ENCODE results near the gene FBXW10.
"Not testable (repeated sequence)": the region's sequence is repeated elsewhere in the genome, so short reads cannot be mapped to it uniquely, and the experiment has no call there.

Gene FBXW10

DNA sequence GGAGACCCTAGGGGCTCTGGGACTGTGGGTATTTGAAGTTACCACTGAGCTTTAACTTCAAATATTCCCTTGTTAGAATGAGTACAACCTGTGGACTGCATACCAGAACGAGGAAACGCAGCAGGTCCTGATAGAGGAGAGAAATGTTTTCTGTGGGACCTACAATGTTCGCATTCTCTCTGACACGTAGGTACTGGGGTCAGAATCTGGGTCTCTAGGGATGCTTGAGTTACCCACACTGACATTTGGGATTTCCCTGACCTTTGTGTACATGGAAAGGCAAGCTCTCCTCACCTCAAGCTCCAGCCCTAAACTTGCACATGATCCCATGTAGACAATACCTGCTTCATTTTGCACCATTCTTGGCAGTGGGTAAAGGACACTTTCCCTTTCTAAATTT, 12.1 kb downstream of the FBXW10 start:
- not testable (repeated sequence) for DNase-seq

DNA sequence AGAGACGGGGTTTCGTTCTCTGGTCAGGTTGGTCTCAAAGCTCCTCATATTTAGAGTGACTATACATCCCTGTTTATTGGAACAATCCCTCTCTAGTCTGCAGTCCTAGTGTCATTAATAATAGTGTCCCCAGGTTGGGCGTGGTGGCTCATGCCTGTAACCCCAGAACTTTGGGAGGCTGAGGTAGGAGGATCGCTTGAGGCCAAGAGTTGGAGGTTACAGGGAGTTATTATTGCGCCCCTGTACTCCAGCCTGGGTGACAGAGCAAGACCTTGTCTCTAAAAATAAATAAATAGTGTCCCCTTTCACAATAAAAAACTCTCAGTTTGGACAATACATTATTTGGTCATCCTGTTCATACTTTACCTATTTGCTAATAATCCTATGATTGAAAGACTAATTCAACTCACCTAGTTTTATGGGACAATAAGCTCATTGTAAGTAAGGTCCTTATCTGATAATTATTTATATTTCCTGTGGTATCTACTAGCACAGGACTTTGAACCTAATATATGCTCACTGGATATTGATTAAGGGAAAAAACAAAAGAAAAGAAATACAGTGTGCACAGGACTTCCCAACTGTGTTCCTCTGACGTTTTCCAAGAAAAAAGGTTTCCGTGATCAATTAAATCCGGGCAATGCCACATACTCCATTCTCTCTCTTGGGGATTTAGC, 13.7 kb downstream of the FBXW10 start:
- DNase-seq: not testable (repeated sequence)

DNA sequence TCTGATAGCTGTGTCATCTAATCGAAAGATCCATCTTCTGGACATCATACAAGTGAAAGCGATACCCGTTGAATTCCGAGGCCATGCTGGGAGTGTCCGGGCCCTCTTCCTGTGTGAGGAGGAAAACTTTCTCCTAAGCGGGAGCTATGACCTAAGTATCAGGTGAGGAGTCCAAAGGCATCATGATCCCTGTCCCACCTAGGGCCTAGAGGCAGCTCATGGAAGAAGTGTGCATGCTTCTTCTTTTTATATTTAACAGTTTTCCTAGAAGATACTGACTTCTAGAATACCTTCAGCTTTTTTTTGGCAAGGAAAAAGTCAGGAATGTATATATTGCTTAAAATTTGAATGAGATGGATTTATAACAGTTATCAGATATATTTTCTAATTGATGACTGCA, 14.5 kb downstream of the FBXW10 start:
- DNase-seq: not testable (repeated sequence)

DNA sequence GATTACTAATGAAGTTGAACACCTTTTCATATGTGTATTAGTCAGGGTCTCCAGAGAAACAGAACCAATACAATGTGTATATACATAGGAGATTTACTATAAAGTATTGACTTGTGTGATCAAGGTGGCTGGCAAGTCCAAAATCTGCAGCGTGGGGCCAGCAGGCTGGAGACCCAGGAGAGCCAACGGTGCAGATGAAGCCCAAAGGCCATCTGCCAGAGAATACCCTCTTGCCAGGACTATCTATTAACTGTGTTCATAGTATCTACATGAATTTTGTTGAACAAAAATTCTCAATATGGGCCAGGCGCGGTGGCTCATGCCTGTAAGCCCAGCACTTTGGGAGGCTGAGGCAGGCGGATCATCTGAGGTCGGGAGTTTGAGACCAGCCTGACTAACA, 16.4 kb downstream of the FBXW10 start:
- DNase-seq: not testable (repeated sequence)

DNA sequence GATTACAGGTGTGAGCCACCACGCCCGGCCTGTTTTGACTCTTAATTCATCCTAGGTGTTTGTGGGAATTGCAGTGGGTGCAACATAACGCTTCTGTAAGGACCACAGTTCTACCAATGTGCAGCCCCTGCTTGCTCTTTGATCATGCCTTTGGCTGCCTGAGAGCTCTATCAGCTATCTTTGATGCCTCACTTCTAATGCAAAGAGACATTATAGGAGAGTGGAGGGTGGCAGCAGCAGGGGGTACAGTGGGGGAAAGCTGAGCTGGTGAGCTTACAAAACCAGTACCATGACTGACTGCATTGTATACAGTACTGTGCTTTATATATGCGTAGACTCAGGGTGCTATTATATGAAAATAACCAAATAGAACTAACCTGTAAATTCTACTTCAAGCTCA, 26.7 kb downstream of the FBXW10 start:
- DNase-seq: not testable (repeated sequence)

DNA sequence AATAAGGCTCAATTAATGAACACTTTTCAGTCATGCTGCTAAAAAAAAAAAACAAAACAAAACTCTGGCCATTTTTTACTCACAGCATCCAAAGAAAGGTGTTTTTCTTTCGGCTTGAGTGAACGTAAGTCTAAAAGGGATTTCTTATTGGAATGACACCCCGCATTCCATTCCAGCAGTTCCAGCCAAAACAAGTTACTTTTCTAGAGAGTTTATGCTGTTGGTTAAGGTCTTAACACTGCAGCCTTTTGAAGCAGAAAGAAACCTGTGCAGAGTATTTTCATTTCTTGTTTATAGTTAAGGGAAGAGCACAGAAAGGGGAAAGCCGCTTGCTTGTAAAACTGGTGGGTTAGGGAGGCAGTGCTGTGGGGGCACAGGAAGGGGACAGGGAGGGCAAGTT, 27.2 kb downstream of the FBXW10 start:
- DNase-seq: not testable (repeated sequence)

DNA sequence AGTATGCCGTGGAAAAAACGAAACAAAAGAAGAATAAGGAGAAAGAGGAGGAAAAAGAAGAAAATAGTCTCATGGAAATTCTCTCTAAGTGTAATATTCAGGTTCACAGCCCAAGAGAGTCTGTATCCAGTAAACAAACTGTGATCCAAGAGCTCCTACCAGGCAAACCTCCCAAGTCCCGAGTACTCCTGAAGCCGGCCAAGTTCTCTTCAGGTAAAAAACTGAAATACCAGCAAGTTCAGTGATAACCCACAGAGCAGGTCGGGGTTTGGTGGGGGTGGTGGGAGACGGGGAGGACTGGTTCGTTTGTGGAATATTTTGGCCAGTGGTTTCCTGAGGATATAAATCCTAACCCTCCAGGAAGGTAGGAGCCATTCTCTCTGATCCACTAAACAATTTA, 28.6 kb downstream of the FBXW10 start:
- no peak for DNase-seq

DNA sequence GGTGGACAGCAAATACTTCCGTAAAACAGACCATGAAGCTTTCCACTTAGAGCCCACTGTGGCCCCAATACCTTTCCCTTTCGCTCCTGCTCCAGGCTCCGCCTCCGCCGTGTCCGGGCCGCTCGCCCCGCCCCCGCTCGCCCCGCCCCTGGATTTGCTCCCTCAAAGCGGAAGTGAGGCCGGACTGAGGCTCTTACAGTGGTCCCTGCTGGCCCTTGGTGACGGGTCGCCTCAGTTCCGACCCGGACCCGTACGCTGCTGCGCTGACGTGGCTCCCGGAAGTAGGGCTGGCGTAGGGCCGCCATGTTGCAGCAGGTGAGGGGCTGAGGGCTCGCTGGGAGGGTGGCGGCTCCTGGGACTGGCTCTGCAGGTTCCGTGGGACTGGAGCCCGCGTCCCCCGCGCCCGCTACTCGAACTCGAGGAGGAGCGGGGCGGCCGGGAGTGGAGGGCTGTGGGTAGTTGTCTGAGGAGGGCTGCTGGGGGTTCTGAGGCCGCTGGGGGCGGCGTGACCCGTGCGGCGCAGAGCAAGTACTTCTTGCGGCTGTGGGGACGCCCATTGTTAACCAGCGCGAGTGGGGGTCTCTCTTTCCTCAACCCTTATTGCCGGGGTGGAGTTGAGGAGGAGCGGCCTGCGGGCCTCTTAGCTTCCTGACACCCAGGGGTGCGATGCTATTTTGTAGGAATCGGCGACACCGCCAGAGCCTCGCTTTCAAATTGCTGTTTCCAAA, 37.3 kb downstream of the FBXW10 start, which contains the start of gene TVP23B:
Gene TVP23B, plus strand, starts transcription at position 193 of the 728 bp plus-strand sequence. Its CDS starts 111 bp downstream, at position 304.
- DNase-seq: peak; percentile 94

DNA sequence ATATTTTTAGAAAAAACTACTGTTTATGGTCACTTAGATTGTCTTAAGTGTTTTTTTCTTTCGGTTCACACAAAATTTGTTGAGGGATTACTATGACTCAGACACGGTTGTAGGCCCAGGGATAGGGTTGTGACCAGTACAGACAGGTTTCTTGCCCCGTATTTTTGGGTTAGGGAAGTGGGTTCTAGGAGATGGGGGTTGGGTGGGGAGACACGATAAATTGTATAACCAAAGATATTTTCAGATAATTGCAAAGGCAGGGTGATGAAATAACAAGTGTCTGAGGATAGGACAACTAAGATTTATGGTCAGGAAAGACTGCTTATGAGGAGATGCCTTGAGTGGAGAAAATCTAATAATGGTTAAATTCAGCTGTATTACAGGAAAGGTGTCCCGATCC, 38.0 kb downstream of the FBXW10 start:
- DNase-seq: not testable (repeated sequence)

DNA sequence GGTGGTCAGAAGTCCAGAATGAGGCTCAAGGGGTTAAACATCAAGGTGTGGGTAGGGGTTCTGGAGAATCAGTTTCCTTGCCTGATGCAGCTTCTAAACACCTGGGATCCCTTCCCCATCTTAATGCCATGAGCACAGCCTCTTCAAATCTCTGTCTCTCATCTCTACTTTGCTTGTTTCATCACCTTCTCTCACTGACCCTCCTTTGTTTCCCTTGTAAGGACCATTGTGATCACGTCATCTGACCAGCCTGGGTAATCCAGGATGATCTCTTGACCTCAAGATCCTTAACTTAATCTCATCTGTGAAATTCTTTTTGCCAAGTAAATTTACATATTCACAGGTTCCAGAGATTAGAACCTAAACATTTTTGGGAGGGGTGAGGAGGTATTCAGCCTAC, 42.1 kb downstream of the FBXW10 start:
- DNase-seq: not testable (repeated sequence)

DNA sequence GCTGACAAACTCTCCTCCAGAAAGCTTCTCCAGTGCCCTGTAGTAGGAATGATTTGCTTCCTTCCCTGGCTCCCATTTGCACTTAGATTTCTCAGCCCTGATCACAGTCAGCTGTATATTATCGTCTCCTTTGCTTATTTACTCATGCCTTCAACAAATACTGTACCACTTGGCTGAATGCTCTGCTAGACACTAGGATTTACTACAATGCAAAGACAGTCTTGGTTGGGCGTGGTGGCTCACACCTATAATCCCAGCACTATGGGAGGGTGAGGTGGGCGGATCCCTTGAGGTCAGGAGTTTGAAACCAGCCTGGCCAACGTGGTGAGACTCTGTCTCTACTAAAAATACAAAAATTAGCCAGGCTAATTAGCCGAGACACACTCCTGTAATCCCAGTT, 43.0 kb downstream of the FBXW10 start:
- not testable (repeated sequence) for DNase-seq

DNA sequence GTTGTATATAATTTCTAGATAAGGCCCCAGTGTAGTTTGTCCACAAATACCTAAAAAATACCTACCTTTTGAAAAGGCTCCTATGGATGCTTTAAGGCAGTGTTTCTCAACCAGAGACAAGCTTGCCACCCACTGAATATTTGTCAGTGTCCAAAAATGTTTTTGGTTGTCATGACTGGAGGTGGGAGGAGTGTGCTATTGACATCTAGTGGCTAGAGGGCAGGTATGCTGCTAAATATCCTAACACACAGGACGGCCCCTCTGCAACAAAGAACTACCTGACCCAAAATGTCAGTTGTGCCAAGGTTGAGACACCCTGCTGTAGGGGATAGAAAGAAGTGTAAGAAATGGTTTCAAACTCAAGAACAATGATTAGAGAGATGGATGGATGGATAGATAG, 47.5 kb downstream of the FBXW10 start:
- DNase-seq: not testable (repeated sequence)

DNA sequence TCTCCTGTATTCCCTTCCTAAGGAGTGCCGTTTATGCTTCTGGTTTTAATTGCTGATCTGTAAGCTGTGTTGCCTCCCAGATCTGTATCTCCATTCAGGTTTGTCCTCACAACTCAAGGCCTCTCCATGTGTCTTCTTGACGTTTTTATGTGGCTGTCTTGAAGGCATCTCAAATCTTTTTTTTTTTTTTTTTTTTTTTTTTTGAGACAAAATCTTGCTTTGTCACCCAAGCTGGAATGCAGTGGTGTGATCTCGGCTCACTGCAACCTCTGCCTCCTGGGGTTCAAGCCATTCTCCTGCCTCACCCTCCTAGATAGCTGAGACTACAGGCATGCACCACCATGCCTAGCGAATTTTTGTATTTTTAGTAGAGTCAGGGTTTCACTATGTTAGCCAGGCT, 51.0 kb downstream of the FBXW10 start:
- not testable (repeated sequence) for DNase-seq

DNA sequence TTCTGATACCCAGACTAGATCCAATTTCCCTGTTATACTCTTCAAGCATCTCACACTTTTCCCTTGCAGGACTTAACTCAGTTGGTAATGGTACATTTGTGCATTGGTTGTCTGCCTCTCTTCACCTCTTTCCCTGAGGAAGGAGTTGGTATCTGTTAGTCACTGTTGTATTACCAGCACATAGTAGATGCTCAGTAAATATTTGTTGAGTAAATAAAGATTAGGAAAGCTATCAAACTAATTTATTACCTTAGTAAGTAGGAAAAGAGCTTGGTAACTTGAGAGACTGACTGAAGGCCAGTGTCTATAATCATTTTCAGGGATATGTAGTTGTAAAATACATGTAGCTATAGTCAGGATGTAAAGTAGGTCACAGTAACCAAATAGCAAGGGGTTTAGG, 53.0 kb downstream of the FBXW10 start:
- DNase-seq: not testable (repeated sequence)

DNA sequence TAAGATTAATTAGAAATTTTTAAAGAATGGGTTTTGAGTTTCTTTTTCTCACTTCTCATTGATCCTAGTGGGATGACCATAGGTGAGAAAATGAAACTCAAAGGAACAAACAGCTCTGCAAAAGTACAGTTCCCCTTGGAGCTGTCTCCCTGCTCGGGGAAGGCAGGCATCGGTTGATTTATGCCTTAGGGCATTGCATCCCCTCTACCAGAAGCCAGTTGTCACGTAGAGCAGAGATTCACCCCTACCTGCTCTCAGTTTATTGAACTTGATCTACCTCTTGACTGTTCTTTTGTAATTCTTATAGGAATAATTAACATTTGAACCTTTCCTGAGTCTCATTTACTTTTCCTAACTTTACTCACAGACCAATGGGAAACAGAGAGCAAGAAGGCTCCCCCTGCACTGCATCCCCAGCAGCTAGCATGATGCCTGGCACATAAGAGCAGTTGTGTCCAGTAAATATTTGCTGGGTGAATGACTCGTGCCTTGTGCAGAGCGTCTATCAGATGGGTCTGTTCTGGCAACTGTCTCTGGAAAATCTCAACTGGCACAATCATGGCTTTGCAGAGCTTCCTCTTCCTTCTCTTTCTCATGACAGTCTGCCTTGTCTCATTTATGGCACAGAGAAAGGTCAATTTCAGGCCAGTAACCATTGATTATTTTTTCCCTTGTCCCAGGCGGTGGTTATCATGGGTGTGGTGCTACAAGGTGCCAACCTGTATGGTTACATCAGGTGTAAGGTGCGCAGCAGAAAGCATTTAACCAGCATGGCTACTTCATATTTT, 59.8 kb downstream of the FBXW10 start:
- DNase-seq: not testable (repeated sequence)

DNA sequence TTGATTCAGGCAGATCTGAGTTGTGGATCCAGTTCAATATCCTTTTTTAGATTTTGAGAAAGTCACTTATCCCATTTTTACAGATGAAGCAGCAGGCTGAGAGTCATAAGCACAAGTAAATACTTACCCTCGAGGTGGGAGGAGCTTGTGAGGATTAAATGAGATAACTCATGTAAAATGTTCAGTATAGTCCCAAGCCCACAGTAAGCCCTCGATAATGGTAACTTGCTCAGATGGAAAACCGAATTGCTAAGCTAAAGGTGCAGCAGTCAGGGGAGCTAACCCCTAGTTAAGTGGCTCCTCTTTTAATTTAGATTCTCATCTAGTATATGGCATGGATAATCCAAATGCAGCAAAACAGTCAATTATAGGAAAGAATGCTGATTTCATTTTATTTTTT, 72.1 kb downstream of the FBXW10 start:
- DNase-seq: not testable (repeated sequence)

DNA sequence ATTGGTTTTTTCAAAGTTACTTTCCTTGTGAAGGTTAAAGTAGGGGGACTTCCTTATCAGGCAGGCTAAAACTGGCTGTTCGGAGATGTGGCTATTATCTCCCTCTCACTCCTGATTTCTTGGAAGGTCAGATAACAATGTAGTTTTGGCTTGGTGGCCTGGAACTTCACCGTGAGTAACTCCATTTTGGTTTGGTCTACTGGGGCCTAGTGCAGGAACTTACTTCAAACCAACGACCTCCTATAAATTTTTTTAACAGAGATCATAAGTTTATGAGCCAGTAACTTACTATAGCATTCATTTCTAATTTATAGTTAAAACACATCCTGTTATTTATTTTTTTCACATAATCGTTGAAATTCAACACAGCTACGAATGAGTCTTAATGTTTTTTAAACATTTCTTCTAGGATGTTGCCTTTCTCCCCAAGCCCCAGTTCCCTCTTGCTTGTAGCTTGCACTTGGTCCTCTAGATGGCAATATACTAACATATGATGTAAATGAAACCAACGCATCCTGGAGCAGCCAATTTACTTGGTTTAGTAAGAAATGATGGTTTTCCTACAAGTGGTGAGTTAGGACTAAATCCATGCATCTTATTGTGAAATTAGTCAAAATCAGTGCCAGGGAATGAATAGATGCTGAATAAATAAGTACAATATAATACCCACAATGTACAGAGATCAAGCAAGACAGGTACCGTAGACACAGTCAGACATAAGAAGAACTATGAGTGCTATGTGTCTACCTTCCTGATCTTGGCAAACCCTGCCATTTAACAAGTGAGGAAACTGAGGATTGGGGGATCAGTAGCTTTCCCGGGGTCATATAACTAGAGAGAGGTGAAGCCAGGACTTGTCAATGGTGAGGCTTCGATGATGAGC, 72.9 kb downstream of the FBXW10 start:
- DNase-seq: peak; percentile 25

DNA sequence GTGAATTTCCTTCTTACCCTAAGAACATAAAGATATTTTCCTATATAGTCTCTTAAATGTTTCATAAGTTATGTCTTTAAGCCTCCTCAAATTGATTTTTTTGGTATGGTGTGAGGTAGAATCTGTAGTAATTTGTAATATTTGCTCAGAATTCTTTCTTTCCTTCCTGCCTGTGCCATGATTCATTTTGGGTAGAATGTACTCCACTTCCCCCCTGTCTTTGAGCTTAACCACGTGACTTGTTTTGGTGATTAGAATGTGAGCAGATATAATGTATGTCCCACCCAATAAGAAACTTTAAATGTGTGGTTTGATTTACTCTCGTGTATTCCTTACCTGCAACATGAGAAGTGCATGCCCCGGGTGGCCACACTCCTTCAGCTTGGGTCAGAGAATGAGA, 77.6 kb downstream of the FBXW10 start:
- not testable (repeated sequence) for DNase-seq

DNA sequence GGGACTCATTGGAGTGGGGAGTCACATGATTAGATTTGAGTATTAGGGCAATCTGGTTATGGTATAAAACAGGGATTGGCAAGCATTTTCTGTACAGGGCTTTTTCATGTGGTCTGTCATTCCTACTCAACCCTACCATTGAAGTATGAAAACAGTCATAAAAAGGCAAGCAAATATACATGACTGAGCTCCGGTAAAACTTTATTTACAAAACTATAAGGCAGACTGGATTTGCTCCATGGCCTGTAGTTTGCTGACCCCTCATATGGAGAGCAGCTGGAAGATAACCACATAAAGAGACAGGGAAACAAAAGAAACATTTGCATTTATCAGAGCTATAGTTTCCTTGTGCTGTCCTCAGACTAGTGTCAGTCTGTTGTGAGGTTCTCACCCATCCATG, 83.8 kb downstream of the FBXW10 start:
- not testable (repeated sequence) for DNase-seq

All from NCI-H1048 (cell line).